Globus pallidus (tissue), 1 donor: ENCODE data around the gene RAB38.

Source experiments
- DNase-seq: peaks from one replicate; pipeline ENCODE4 v3.0.0-alpha.2; 2015; ENCODE audit warnings: low spot score

Gene RAB38

GRCh38 chr11:88169881-88170280 lies 5.4 kb downstream of the RAB38 start:
- no peak for DNase-seq

- no peak for DNase-seq
Observed at GRCh38 chr11:88169471-88169870, 5.8 kb downstream of the RAB38 start.

GRCh38 chr11:88167853-88168252 lies 7.4 kb downstream of the RAB38 start:
- DNase-seq = no peak

GRCh38 chr11:88164806-88165585 lies 10.2 kb downstream of the RAB38 start:
- no peak for DNase-seq

- no peak for DNase-seq
Observed at GRCh38 chr11:88164320-88164719, 10.9 kb downstream of the RAB38 start.

- DNase-seq = no peak
Observed at GRCh38 chr11:88158081-88158480, 17.2 kb downstream of the RAB38 start.

- DNase-seq = no peak
Observed at GRCh38 chr11:88157370-88157769, 17.9 kb downstream of the RAB38 start.

- DNase-seq = no peak
Observed at GRCh38 chr11:88152381-88152780, 22.9 kb downstream of the RAB38 start.

GRCh38 chr11:88151709-88152265 lies 23.5 kb downstream of the RAB38 start:
- no peak for DNase-seq

GRCh38 chr11:88146106-88146505 lies 29.1 kb downstream of the RAB38 start:
- no peak for DNase-seq

GRCh38 chr11:88139865-88140264 lies 35.4 kb downstream of the RAB38 start:
- no peak for DNase-seq

- no peak for DNase-seq
Observed at GRCh38 chr11:88131764-88132470, 43.3 kb downstream of the RAB38 start.

- DNase-seq = no peak
Observed at GRCh38 chr11:88122956-88123355, 52.3 kb downstream of the RAB38 start.

- no peak for DNase-seq
Observed at GRCh38 chr11:88119561-88119960, 55.7 kb downstream of the RAB38 start.

- DNase-seq = no peak
Observed at GRCh38 chr11:88117281-88117858, 57.9 kb downstream of the RAB38 start.

- DNase-seq = no peak
Observed at GRCh38 chr11:88115828-88116755, 59.2 kb downstream of the RAB38 start.

GRCh38 chr11:88114486-88115045 lies 60.7 kb downstream of the RAB38 start:
- DNase-seq = no peak

GRCh38 chr11:88106666-88107065 lies 68.6 kb downstream of the RAB38 start:
- no peak for DNase-seq

- DNase-seq = no peak
Observed at GRCh38 chr11:88105951-88106350, 69.3 kb downstream of the RAB38 start.

- no peak for DNase-seq
Observed at GRCh38 chr11:88105526-88105925, 69.7 kb downstream of the RAB38 start.

GRCh38 chr11:88104408-88104807 lies 70.8 kb downstream of the RAB38 start:
- DNase-seq = no peak
